ENCODE results near the gene PRKCA. TPM values are rescaled to one million over a fixed set of nuclear protein-coding genes. Genes with fewer than 3 reads are reported as not detected.

Gene PRKCA
- total RNA-seq, 4 donors from 2014 or later, result 26.0 to 89.0 (median 32.8) TPM

GRCh38 chr17:66764506-66764905 lies 462.1 kb downstream of the PRKCA start:
- H3K27ac ChIP-seq, result no peak overlapping the region
- no peak for TF ChIP-seq CTCF (IDR thresholded peaks at IDR 0.05)
- TF ChIP-seq POLR2AphosphoS5 (IDR thresholded peaks at IDR 0.05), result no peak
- no peak for TF ChIP-seq POLR2A (IDR thresholded peaks at IDR 0.05)
- TF ChIP-seq EP300 (IDR thresholded peaks at IDR 0.05), result no peak
- no CpG with 5 or more reads among the region's 2 CpGs for WGBS, 2 donors (ENCODE audit: low coverage in 1 of 2)
- H3K9me3 ChIP-seq, result no peaks in the 10 kb centered on the region
- H3K4me3 ChIP-seq, result no peak overlapping the region
- no peaks in the 10 kb centered on the region for H3K27me3 ChIP-seq
- H3K36me3 ChIP-seq, result peaks cover 0 to 5% of the 10 kb centered on the region in 2 donors
- no peaks in the 10 kb centered on the region for H3K4me1 ChIP-seq
- ATAC-seq, result no peak

- no peak overlapping the region for H3K4me3 ChIP-seq
- TF ChIP-seq POLR2A (IDR thresholded peaks at IDR 0.05), result no peak
- no peak for TF ChIP-seq CTCF (IDR thresholded peaks at IDR 0.05)
- no peak for TF ChIP-seq EP300 (IDR thresholded peaks at IDR 0.05)
- no peak for TF ChIP-seq POLR2AphosphoS5 (IDR thresholded peaks at IDR 0.05)
- no peaks in the 10 kb centered on the region for H3K9me3 ChIP-seq
- WGBS, 2 donors (ENCODE audit: low coverage in 1 of 2), result 93 to 96% methylated on average over 3 of the region's 3 CpGs
- no peak overlapping the region for H3K27ac ChIP-seq
- H3K27me3 ChIP-seq, result no peaks in the 10 kb centered on the region
- no peaks in the 10 kb centered on the region for H3K4me1 ChIP-seq
- peaks cover 0 to 5% of the 10 kb centered on the region in 2 donors for H3K36me3 ChIP-seq
- ATAC-seq, result no peak
Measured at GRCh38 chr17:66767154-66767933, 464.9 kb downstream of the PRKCA start.

- 33 to 75% methylated on average over 1 of the region's 1 CpG for WGBS, 2 donors (ENCODE audit: low coverage in 1 of 2)
- H3K27ac ChIP-seq, result no peak overlapping the region
- H3K27me3 ChIP-seq, result no peaks in the 10 kb centered on the region
- peaks cover 0 to 20% of the 10 kb centered on the region in 2 donors for H3K36me3 ChIP-seq
- H3K4me3 ChIP-seq, result no peak overlapping the region
- no peaks in the 10 kb centered on the region for H3K4me1 ChIP-seq
- TF ChIP-seq CTCF (IDR thresholded peaks at IDR 0.05), result no peak
- TF ChIP-seq POLR2AphosphoS5 (IDR thresholded peaks at IDR 0.05), result no peak
- no peak for TF ChIP-seq POLR2A (IDR thresholded peaks at IDR 0.05)
- TF ChIP-seq EP300 (IDR thresholded peaks at IDR 0.05), result no peak
- no peak for ATAC-seq
- H3K9me3 ChIP-seq, result no peaks in the 10 kb centered on the region
Measured at GRCh38 chr17:66769911-66770310, 467.5 kb downstream of the PRKCA start.

- H3K27me3 ChIP-seq, result no peaks in the 10 kb centered on the region
- H3K9me3 ChIP-seq, result no peaks in the 10 kb centered on the region
- H3K36me3 ChIP-seq, result peaks cover 0 to 32% of the 10 kb centered on the region in 2 donors
- H3K4me3 ChIP-seq, result no peak overlapping the region
- no peak overlapping the region for H3K27ac ChIP-seq
- ATAC-seq, result no peak
- no peak for TF ChIP-seq POLR2A (IDR thresholded peaks at IDR 0.05)
- no peak for TF ChIP-seq EP300 (IDR thresholded peaks at IDR 0.05)
- no peak for TF ChIP-seq POLR2AphosphoS5 (IDR thresholded peaks at IDR 0.05)
- no peak for TF ChIP-seq CTCF (IDR thresholded peaks at IDR 0.05)
- WGBS, 2 donors (ENCODE audit: low coverage in 1 of 2), result 85 to 95% methylated on average over 5 of the region's 5 CpGs
- H3K4me1 ChIP-seq, result no peaks in the 10 kb centered on the region
Measured at GRCh38 chr17:66772148-66772812, 469.9 kb downstream of the PRKCA start.

Data from gastroesophageal sphincter (tissue), 4 donors.